Putamen (tissue), 1 donor: ENCODE measurements around the gene HK3.

Experiments
- DNase-seq: peaks from one replicate; pipeline ENCODE4 v3.0.0-alpha.2; 2016; ENCODE audit warnings: low spot score

The HK3 gene

DNA sequence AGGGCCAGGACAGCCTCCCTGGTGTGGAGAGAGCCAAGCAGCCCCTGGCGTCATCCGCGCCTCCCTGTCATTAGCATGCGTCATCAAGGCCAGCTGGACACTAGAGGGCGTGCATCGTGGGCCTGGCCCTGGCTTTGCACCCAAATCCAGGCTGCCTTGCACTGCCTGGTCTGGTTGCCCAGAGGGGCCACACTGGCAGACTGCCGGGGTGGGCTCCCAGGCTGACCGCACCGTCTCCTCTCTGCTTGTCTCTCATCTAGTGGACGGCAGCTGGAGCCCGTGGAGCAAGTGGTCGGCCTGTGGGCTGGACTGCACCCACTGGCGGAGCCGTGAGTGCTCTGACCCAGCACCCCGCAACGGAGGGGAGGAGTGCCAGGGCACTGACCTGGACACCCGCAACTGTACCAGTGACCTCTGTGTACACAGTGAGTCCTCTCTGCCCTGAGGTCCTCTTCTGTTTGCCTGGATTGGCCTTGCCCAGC, 29.0 kb downstream of the HK3 start:
- peak; percentile 18 for DNase-seq

- DNase-seq: no peak
Observed at GRCh38 chr5:176869501-176870109, 29.5 kb downstream of the HK3 start.

GRCh38 chr5:176868731-176869130, 30.4 kb downstream of the HK3 start:
- DNase-seq: no peak

GRCh38 chr5:176868126-176868525, 31.0 kb downstream of the HK3 start:
- DNase-seq: no peak

DNA sequence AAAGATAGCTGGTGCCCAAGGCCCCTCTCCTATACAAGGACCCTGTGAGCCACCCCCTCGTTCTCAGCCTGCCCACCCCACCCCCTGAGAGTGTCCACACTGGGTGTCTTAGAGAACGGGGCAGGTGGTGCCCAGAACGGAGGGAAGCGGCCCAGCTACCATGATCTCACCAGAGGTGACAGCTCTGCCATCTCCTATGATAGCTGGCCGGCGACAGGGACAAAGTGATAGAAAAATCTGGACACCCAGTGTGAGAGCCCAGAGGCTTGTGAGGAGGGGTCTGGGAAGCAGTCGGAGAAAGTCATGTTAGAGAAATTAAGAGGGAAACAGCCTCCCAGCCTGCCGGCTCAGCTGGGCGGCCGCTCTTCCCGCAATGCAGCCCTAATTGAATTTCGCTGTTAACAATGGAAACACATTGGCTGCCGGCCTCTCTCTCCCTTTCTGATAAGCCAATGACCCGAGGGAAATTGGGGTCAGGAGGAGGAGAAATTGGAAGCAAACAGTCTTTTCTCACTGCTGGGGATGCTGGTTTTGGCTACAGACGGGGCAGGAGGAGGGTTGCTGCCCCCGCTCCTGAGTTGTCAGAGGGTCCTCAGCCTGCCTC, 32.3 kb downstream of the HK3 start:
- DNase-seq: no peak

- DNase-seq: no peak
Observed at GRCh38 chr5:176865964-176866363, 33.2 kb downstream of the HK3 start.

- no peak for DNase-seq
Observed at GRCh38 chr5:176864755-176865154, 34.4 kb downstream of the HK3 start.

DNA sequence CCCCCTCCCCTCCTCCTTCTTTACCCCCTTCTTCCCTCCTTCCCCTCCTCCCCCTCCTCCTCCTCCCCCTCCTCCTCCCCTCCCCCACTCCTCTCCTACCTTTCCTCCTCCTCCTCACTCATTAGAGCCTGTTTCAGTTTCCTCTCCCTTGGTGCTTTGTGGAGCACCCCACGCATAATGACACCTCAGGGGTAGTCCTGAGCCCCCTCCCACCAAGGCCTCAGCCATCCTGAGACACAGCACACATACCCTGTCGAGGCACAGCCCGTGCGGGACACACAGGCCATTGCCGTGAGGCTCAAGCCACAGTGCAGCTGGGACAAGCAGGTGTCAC, 35.4 kb downstream of the HK3 start:
- DNase-seq: no peak

- no peak for DNase-seq
Observed at GRCh38 chr5:176863041-176863764, 35.9 kb downstream of the HK3 start.

GRCh38 chr5:176862330-176862995, 36.7 kb downstream of the HK3 start:
- DNase-seq: no peak

DNA sequence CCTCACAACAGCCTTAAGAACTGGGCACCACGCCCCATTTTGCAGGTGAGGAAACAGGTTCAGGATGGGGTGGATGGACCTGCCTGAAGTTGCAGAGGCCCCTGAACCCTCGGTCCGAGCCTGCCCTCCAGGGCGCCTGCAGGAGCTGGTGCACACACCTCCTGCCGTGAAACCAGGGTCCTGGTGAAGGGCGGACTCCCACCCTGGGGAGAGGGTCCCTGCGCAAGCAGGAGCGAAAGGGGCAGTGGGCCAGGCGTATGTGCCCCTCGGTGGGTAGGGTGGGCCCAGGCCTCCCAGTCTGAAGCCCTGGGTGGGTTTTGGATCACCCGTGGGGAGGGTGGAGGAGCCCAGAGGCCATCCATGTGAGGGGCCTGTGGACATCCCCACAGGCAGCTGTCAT, 37.9 kb downstream of the HK3 start:
- DNase-seq: no peak

DNA sequence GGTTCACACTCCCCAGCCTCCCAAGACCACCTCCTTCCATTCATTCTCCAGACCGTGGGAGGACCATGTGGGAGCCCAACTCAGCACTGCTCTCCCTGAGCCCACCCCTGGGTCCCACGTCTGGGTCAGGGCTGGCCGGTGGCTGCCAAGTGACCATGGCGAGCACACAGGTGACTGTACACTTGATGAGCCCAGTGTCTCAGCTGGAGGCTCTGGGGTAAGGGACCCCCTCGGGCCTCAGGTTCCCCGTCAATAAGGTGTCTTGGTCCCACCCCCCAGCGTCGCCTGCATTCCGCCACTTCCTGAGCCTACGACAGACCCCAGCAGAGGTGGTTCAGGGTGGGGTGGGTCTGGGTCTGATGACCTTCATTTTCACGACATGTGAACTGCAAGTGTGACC, 38.8 kb downstream of the HK3 start:
- no peak for DNase-seq

DNA sequence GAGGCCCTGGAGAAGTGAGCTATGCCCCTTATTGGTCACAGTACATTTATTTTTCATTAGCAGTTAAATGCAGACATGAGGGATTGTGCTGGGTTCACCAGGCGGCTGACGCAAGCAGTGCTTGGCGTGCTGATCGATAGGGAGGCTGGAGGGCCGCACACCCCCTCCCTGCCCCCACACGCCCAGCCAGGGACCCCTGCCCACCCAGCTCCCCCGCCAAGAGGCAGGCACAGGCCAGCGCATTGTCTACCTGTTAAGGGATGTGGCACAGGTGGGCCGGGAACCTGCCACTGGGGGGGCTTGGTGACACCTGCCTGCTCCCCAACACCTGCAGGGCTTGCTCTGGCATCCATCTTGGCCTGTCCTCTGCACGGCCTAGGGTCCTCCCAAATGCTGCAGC, 39.2 kb downstream of the HK3 start:
- DNase-seq: no peak

- DNase-seq: no peak
Observed at GRCh38 chr5:176857894-176858273, 41.3 kb downstream of the HK3 start.

DNA sequence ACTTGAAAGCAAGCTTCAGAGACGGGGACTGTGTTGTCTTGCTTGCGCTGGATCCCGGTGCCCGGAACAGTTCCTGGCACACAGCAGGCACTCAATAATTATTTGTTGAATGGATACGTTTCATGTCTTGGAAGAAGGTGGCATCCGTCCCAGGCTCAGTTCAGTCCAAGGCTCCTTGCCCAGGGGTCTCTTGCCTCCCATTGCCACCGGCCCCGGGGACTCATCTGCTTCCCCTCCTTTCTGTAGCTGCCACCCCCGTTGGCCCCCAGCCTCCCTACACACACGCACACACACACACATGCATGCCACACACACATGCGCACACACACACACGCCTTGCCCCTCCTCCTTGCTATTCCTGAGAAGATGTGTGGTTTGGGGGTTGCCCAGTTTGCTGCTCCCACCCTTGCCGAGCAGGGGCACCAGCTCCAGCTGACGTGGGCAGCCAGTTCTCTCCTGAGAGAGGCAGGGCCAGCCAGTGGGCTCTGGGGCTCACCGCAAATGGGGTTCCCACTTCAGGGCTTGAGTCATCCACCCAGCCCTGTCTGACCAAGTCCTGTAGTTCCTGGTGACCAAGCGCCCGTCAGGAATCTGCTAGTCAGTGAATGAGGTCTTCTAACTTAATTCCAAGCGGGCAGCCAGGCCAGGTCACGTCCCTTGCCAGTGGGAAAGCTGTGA, 41.8 kb downstream of the HK3 start:
- DNase-seq: no peak

- DNase-seq: no peak
Observed at GRCh38 chr5:176856746-176857145, 42.4 kb downstream of the HK3 start.

GRCh38 chr5:176855598-176855997, 43.5 kb downstream of the HK3 start:
- no peak for DNase-seq

- DNase-seq: no peak
Observed at GRCh38 chr5:176854164-176854563, 45.0 kb downstream of the HK3 start.

DNA sequence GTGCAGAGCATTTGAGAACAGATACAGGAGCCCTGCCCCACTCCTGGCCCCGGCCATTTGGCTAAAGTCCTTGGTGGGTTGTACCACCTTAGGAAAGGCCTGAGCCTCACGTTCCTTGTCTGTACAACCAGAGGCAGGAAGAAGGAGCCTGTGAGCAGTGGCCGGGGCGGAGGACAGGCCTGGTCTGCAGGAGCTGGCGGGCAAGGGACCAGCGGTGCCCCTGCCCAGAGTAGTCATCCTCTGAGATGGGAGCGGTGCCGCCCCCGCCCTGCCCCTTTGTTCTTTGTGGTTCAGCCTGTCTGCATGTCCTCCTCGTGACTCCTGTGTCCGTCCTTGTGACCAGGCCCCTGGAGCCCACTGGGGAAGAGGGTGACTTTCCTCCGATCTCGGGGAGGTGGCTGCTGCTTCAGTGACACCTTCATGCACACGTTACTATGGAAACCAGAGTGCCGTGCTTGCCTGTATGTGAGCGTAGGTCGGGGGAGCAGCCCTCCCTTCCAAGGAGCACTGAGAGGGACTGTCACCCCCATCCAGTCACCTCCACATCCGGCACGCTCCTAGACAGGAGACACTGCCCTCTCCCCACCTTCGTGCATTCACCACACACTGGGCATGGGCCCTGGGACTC, 45.9 kb downstream of the HK3 start:
- DNase-seq: peak; percentile 64

DNA sequence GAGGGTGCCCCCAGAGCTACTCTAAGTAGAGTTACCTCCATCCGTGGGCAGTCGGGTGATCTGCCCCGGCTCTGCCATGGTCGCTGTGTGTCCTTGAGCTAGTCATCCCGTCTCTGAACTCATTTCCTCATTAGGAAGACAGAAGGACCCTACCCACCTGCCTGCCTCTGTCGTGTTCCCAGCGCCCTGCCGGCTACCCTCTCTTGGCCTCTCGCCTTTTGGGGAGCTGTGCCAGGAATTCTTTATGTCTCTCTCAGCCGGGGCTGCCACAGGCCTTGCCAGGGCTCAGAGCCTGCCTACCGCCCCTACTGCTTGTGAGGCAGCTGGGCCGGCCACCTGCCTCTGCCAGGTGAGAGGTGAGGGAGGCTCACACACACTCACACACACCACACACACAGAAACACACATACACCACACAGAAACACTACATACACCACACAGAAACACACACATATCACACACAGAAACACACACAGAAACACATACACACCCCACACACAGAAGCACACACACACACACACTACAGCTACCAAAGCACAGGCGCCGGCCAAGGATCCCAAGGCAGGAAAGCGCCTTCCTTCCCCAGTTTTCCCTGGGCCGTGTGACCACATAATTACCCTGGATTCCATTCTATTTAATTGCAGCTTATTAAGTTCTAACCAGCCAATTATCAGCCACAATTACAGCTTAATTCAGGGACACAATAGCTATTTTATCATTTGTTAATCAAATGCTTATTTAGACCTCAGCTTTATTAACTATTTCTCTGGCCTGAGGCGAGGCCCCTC, 47.1 kb downstream of the HK3 start:
- DNase-seq: no peak

GRCh38 chr5:176851380-176851779, 47.8 kb downstream of the HK3 start:
- DNase-seq: no peak
